Stimulated activated CD8-positive, alpha-beta memory T cell treated with anti-CD3 and anti-CD28 coated beads, Interleukin-2, amount 100 ng/mL, for 1 hour (primary cell): Measurements from ENCODE around the gene EPB41L4B.
"Not testable (repeated sequence)": the region's sequence is repeated elsewhere in the genome, so short reads cannot be mapped to it uniquely, and the experiment has no call there.

ENCODE experiments used
- DNase-seq, 2 donors: peaks; one replicate each; pipeline ENCODE4 v3.0.0-alpha.2; 2020; ENCODE audit warnings: low read depth in 2 of 2

EPB41L4B gene

DNA sequence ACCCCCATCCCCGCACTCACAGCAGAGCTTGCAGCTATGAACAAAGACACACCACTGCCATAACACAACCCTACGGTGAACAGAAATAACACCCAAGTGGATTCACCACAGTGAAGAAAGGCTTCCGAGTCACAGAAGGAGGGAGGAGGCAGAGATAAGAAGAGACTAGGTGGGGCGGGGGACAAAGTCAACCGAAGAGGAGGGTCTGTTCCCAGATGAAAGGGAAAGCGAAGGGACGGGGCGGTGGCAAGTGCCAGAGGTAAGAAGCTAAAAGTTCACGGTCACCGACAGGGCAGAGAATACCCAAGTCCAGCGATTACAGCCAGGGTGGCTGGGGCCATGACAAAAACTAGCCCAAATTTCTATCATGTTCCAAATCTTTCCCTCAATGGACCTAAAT lies 21.0 kb downstream of the EPB41L4B start:
- DNase-seq, result no peak

DNA sequence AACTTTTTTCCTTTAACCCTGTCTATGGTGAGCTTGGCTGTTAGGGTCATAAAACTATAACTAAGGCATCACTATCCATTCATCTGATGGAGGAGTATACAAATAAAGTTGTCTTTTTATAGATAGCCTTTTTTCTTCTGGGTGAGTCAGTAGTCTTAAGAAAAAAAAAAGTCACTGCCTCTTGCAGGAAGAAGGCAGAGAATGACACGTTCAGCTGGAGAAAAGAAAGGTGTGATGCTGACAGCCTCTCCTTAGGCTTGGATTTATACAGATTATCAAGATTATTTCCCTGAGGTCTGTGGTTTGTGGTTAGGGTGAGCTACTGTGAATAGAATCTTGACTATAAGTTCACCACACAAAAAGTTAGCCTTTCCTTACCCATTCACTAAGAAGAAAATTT lies 23.0 kb downstream of the EPB41L4B start:
- no peak for DNase-seq

DNA sequence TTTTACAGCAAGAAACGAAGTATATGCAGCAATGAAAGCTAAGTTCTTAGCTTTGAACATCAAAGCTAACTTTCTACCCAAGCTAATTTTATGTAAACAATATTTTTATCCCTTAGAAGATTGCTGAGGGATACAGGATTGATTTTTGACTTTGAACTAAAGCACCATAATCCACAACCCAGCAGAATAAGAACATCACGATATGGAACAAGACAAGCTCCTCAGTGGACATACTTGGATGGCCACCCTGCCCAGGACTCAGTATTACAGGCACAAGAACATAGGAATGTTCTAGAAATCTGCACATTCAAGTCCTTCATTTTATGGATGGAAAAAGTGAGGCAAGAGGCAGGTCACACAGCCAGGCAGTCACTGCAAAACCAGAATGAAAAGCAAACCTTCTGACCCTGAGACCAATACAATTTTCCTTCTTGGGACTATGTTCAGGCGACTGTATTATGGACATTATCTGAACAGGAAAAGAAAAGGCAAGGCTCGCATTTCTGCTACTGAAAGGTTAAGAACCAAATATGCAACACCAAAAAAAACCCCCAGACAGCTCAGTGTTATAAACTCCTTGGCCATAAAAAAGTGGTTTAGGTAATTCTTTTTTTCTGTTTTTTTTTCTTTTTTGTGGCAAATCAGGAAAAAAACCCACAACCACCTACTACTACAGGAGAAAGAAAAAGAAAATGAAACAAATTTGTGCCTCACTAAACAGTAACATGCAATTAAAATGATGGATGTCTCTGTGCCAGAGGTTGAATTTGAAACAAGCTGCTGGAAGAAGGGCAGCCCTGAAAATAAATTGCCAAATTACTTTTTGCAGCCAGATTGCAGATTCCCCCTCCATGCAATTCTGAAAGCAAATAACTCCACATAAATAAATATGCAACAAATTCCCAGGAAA lies 25.4 kb downstream of the EPB41L4B start:
- no peak for DNase-seq

DNA sequence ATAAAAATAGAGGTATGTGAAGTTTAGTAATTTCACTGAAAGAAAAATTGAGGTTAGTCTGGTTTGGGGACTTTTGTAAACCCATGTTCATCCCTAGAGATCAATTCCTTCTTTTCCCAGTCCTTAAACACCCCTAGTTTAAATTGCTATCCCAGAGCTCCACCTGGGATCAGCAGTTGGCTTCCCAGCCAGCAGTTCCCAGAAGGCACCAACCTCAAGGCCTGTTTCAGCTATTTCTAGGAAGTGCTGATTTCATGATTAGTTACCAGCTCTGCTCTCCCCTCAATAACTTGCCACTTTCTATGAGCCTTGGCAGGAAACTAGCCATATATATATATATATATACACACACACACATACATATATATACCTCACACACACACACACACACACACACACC lies 30.5 kb downstream of the EPB41L4B start:
- no peak for DNase-seq

DNA sequence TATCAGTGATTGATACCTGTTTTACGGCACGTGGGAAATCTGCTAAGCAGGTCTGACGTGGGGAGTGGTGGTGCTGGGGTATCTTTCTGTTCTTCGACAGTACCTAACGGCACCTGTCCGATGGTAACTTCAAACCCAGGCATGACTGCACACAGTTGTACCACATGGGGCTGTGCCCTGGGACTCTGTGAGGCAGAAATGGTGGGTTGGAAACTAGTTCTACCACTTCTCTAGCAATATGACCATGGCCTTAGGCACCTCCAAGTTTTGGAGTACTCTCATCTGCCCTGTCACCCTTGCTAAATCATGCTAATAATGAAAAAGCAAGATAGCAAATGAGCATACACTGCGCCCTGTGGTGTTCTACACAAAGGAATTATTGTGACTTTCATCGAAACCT lies 30.9 kb downstream of the EPB41L4B start:
- DNase-seq, result no peak

DNA sequence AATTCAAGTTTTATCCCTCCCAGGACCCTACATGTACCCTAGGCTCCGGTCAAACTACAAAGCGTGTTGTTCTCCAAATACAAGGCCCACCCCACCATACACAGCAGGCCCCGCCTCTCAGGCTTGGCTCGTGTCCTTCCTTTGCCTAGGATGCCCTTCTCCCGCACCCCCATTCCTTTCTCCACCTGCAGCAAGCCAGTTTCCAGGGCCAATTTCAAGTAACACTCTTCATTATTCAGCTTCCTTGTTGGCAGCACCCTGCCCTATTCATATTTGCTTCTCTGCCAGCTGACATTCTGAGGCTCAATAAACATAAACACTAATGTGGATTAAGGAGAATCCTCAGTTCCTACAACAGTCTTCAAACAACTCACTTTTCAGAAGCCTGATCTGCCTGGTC lies 31.7 kb downstream of the EPB41L4B start:
- DNase-seq, result no peak

DNA sequence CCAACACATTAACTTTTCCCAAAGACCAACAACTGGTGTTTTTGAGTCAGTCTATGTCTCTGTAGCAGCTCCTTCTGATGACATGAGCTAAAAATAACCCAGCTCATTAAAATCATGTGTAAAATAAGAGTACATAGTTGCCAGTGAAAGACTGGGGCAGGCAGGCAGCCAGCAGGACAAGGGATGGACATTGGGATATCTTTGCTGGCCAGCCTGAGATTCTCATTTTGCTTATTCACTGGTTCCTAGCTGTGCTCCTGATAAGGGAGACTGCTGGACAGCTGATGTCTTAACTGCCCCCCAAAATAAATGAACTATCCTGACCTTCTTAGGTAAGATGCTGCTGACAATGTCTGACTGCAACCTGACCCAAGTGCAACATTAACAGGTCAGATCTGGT lies 33.9 kb downstream of the EPB41L4B start:
- DNase-seq, result no peak

DNA sequence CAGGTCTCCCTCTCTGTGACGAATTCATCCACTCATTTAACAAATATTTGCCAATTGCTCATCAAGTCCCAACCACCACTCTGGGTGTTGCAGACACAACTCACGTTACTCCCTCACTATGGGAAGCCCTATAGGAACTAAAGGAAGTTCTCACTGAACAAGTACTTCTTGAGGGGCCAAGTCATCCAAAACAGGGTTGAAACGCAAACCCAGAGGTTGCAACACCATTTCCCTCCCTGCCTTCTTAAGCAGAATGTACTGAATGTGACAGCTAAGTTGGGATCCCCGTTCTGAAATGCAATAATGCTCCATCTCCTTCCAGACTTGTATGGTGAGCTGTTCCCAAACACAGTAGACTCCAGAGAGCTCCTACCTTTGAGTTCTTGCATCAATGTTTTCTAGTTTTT lies 34.3 kb downstream of the EPB41L4B start:
- DNase-seq, result no peak

DNA sequence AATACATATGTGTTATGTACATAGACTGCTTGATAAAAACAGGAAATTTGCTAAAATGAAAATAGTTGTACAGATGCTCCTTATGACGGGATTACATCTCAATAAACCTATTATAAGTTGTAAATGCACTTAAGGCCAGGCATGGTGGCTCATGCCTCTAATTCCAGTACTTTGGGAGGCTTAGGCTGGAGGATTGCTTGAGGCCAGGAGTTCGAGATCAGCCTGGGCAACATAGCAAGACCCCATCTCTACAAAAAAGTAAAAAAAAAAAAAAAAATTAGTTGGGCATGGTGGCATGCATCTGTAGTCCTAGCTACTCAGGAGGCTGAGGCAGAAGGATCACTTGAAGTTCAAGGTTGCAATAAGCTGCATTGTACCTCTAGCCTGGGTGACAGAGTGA lies 37.2 kb downstream of the EPB41L4B start:
- DNase-seq, result not testable (repeated sequence)

DNA sequence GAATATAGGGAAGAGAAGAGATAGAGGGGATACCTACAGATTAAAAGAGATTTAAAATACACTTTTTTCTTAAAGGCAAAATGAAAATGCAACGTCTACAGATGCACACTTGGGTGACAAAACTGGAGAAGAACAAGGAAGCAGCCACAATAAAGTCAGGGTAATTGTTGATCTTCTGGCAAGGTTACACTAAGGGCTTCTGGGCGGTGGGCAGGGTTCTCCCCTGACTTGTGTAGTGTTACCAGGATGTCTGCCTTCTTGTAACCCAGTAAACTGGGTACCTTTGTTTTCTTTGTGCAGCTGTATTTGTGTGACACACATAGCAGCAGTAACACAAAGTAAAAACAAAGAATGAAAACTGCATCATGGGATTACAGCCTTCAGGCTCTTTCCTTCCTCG lies 37.8 kb downstream of the EPB41L4B start:
- DNase-seq, result no peak

DNA sequence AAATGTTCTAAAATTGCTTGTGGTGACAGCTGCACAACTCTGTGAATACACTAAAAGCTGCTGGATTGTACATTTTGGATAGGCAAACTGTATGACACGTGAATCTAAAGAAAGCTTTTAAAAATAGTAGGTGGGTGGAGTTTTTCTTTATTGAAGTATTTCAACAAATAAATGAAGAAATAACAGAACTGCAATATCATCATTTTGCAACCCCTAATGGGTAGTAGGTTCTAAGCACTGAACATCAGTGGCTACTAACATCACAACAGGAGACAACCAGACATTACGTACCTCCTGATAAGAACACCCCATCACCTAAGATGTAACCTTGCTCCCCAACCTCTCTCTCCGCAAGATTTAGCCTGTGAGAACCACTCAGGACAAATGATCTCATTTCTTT lies 38.6 kb downstream of the EPB41L4B start:
- DNase-seq, result no peak

DNA sequence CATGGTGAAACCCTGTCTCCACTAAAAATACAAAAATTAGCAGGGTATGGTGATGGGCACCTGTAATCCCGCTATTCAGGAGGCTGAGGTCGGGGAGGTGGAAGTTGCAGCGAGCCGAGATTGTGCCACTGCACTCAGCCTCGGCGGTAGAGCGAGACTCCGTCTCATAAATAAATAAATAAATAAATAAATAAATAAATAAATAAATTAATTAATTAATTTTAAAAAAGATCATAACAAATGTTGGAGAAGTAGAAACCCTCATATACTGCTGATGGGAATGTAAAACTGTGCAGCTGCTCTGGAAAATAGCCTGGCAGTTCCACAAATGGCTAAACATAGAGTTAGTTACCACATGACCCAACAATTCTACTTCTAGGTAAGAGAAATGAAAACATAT lies 39.3 kb downstream of the EPB41L4B start:
- no peak for DNase-seq

DNA sequence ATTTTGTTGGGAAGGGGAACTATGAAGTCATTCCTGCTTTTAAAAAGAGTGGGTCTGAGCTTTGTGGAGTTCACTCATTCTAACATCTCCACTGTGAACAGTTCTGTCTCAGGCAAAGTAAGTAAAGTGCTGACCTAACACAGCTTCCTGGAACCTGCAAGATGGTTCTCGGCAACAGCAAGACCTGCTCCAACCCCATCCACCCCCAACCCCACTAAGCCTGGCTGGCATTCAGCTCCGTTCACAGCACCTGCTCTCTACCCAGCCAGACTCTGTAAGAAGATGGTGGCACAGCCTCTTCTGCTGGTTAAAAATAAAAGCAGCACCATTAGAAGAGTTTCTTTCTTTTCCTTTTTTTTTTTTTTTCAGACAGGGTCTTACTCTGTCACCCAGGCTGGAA lies 42.0 kb downstream of the EPB41L4B start:
- no peak for DNase-seq

DNA sequence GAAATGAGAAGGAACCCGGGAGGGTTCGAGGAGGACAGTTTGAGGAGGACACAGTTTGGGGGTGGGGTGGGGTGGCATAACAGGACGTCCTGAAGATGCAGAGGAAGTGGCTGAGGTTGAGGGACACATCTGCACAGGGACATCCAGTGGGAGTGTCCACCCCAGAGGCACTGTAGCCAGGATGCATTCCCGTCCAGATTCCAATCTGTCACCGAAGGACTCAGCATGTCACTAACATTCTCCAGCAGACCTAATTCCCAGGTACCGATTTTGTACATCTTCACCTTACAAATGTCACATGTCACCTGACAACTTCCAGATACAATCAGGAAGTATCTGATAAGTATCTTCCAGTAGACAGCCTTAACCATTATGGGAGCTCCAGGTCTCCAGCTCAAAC lies 42.6 kb downstream of the EPB41L4B start:
- no peak for DNase-seq

DNA sequence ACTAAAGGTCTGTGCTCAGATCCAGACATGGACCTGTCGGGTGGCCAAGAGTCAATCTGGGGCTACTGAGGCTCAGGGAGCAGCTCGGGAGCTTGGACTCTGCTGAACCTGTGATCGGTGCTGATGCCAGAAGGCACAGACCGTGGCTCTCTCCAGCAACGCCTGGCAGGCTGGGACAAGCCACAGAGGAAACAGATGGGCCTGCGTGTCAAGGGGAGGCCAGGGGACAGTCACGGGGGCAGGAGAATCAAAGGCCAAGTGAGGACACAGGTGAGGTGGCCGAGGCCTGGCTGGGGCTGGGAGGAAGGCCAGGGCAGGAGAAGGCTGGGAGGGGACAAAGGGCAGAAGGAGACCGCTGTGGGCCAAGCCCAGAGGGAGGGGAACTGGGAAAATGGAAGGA lies 43.4 kb downstream of the EPB41L4B start:
- no peak for DNase-seq

DNA sequence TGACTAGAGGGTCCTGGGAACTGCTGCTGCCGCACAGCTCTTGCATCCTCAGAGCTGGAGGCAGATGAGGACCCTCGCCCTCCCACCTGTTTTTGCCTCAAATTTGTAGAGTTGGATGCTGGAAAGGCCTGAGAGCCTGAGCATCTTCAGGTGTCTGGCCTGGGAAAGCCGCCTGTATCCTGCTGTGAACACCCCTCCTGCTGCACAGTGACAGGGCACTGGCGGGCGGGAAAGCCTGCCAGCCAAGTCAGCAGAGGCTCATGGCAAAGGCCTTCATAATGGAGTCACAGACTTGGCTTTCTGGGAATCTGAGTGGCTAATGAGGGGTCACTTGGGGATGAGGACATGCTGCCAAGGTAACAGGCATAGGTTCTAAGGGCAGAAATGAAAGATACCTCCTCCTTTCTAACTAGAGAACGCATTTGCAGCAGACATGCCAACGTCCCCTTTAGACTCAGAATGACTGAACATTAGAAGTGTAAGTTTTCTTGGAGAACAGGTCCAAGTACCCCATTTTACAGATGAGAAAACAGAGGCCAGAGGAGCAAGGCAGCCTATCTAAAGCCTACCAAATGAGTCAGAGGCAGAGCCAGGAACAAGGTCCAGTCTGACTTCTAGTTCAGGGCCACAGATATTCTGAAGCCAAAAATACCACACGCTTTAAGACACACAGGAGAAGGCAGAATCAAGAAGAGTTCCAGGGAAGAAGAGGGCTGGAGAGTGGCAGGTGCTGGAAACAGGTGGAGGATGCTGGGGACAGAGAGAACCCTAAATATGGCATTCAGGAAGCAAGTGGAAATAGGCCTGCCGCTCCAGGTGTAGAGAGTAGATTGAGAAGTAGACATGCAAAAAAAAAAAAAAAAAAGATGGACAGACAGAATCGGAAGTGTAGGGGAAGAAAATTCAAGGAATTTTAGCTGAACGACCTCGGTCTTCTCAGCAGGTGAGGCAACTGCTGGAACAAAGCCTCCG lies 44.1 kb downstream of the EPB41L4B start:
- no peak for DNase-seq

DNA sequence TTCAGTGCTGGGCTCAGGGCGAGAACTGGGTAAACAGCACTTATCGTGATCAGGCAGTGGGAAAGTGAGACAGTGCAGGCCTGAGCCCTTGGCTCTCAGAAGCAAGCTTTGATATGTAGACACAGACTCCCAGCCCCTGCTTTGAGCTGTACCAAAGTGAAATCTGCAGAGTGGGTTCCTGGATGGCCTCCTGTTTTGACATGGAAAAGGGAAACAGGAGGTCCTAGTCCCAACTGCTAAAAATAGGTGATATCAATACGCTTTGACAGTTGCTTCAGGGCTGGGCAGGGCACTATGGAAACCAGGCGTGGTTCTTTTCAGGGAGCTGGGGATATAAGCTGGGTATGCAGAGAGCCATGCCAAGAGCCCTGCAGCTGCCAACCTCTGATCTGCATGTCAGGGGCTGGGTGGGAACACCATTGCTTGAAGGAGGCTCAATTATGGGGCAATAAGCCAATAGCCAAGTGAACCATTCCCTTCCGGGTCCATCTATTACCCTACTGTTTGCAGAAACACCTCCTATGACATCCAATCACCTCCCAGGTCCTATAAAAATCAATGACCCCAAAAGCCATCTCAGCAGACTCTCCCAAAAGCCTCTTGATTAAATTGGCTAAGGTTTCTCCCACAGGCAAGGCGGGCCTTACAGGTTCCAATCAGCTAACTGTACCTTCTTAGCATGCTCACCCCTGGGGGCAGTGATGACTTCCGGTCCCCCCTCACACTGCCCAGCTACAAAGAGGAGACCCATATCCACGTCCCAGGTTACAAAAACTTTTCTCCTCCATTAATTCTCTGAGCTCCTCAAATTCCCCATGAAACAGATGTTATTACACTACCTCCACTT lies 45.8 kb downstream of the EPB41L4B start:
- DNase-seq, result no peak

DNA sequence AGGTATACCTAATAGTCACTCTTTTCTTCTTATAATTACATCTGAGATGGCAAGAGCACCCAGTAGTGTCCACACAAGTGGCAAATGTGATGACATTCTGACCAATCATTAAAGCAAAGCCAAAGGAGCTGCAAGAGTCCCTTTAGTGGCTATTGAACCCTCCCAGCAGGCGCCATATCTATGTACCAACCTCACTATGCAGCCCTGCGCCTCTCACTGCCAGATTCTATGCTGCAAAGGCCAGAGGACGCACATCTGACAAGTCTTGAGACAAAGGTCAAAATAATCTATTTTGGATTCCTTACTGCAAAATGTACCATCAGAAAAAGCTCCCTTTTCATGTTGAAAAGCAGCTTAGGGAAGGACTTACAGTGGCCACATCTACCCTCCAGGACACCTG lies 47.0 kb downstream of the EPB41L4B start:
- no peak for DNase-seq

DNA sequence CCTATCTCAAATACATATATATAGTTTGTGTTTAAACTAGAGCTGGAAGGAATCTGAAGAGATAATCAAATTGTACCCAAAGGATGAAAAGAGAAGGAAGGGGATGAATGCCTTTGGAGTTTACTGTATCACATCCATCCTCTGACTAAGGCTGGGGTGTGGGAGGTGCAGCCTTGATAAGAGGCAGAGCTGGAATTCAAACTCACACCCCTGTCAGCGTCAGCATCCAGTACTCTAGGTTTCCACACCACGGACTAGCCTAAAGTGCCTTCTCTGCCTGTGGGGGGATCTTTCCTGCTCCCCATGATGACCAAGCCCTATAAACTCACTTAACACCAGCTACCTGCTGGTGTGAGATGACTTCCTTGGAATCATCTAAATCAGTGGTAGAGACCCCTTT lies 48.1 kb downstream of the EPB41L4B start:
- DNase-seq, result no peak

DNA sequence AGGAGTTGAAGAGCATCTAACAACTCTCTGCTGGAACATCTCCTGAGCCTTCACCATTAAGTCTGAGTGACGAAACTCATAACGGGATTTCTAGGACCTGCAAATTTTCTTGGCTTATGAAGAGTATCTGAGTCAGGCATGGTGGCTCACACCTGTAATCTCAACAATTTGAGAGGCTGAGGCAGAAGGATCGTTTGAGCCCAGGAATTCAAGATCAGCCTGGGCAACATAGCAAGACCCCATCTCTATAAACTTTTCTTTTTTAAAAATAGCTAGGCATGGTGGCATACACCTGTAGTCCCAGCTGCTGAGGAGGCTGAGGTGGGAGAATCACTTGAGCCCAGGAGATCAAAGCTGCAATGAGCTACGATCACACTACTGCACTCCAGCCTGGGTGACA lies 48.8 kb downstream of the EPB41L4B start:
- DNase-seq, result no peak

DNA sequence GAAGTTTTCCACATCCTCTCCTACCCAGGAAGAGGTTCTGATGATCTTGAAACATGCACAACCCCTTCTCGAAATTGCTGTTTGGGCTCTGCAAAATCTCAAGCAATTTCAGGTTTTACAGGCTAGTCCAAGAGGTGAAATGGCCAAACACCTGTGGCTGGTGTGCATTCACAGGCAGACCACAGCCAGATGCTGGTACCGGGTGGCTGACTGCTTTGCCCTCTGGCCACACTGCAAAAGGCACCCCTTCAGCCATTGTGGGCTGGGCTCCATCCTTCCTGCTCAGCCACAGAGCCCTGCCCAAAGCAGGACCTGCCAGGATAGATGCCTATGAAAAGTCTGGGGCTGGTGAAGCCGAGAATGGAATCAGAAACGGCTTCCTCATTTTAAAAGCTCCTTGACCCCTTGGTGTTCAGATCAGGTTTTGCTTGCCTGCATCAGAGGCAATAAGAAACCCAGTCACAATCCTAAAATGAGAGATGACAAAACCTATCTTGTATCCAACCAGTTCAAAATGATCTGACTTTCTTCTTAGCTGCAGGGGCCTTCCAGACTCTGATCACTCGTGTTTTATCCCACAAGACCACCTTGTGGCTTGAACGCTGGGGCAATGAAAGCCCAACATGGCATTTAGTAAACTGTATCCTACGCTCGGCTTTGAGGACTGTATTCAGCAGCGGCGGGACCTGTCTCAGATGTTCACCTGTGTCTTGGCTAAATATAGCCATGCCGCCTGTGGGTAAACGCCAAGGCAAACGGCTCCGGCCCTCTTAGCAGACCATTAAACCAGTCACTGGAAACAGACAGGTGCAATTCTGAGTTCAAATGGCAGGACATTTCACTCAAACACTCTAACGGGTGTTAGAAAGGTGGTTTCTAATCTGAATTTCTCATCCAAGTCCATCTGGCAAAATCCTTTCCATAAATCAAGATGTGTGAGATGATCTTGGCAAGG lies 49.6 kb downstream of the EPB41L4B start:
- no peak for DNase-seq
